ENCODE data around the gene ARHGAP18. TPM values are rescaled to one million over a fixed set of nuclear protein-coding genes. Genes with fewer than 3 reads are reported as not detected.

The ARHGAP18 gene
- total and polyA plus RNA-seq, 2 of the 13 experiments (the other 11 are each of a cell fraction or from before 2014, with no cell fraction given), result 58.2 to 115 TPM

- TF ChIP-seq ZBTB34 (CRISPR knock-in tag; IDR thresholded peaks at IDR 0.05) (no peak; the same call in 1 of the 2 replicates), ZNF207 (IDR thresholded peaks at IDR 0.05; ENCODE audit: borderline replicate concordance) (no peak), ZBTB21 (CRISPR knock-in tag; IDR thresholded peaks at IDR 0.05) (no peak), IKZF1 (IDR thresholded peaks at IDR 0.05) (no peak), ZNF138 (CRISPR knock-in tag; IDR thresholded peaks at IDR 0.05; ENCODE audit: low read depth) (no peak), ZNF503 (CRISPR knock-in tag; IDR thresholded peaks at IDR 0.05) (peak; percentile 85), HNRNPH1 (optimal IDR thresholded peaks at IDR 0.05; ENCODE audit: low read depth, low read length) (no peak), SIX4 (CRISPR knock-in tag; IDR thresholded peaks at IDR 0.05) (peak; percentile 87; the same call in 1 of the 2 replicates), ZFP36L2 (CRISPR knock-in tag; IDR thresholded peaks at IDR 0.05) (no peak), KDM4B (CRISPR knock-in tag; IDR thresholded peaks at IDR 0.05) (no peak), AKAP8 (CRISPR knock-in tag; IDR thresholded peaks at IDR 0.05) (no peak), AGO2 (optimal IDR thresholded peaks at IDR 0.05; ENCODE audit: low read depth, low read length) (no peak), HMG20B (CRISPR knock-in tag; conservative IDR thresholded peaks at IDR 0.05) (no peak; the same call in 1 of the 2 replicates), HOXA9 (CRISPR knock-in tag; IDR thresholded peaks at IDR 0.05; ENCODE audit: borderline replicate concordance) (no peak), SMARCC2 (IDR thresholded peaks at IDR 0.05) (no peak), PCBP2 (optimal IDR thresholded peaks at IDR 0.05; ENCODE audit: low read depth, low read length, poor library complexity, severe bottlenecking) (no peak), ZFP90 (CRISPR knock-in tag; IDR thresholded peaks at IDR 0.05; ENCODE audit: borderline replicate concordance) (no peak), STAT5B (CRISPR knock-in tag; IDR thresholded peaks at IDR 0.05) (no peak)
- TF ChIP-seq, protein P1, sequence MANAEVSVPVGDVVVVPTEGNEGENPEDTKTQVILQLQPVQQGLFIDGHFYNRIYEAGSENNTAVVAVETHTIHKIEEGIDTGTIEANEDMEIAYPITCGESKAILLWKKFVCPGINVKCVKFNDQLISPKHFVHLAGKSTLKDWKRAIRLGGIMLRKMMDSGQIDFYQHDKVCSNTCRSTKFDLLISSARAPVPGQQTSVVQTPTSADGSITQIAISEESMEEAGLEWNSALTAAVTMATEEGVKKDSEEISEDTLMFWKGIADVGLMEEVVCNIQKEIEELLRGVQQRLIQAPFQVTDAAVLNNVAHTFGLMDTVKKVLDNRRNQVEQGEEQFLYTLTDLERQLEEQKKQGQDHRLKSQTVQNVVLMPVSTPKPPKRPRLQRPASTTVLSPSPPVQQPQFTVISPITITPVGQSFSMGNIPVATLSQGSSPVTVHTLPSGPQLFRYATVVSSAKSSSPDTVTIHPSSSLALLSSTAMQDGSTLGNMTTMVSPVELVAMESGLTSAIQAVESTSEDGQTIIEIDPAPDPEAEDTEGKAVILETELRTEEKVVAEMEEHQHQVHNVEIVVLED (CRISPR knock-in tag; IDR thresholded peaks at IDR 0.05; ENCODE audit: borderline replicate concordance), result no peak; the same call in 1 of the 2 replicates
- TF ChIP-seq, protein P2, sequence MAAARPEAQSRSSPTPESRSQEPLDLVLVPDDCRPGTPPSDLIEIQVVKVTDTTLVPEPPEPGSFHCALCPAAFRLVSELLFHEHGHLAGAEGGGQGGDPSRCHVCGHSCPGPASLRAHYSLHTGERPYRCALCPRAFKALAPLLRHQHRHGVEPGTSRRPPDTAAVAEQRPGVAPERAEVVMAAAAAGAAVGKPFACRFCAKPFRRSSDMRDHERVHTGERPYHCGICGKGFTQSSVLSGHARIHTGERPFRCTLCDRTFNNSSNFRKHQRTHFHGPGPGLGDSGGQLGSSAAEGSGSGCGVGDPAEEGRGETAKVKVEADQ (CRISPR knock-in tag; IDR thresholded peaks at IDR 0.05; ENCODE audit: borderline replicate concordance), result no peak; the same call in 1 of the 2 replicates
- TF ChIP-seq, protein P3, sequence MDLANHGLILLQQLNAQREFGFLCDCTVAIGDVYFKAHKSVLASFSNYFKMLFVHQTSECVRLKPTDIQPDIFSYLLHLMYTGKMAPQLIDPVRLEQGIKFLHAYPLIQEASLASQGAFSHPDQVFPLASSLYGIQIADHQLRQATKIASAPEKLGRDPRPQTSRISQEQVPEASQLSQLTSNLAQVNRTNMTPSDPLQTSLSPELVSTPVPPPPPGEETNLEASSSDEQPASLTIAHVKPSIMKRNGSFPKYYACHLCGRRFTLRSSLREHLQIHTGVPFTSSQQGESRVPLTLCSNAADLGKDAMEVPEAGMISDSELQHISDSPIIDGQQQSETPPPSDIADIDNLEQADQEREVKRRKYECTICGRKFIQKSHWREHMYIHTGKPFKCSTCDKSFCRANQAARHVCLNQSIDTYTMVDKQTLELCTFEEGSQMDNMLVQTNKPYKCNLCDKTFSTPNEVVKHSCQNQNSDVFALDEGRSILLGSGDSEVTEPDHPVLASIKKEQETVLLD (CRISPR knock-in tag; IDR thresholded peaks at IDR 0.05; ENCODE audit: low read depth), result no peak
- TF ChIP-seq, protein P4, sequence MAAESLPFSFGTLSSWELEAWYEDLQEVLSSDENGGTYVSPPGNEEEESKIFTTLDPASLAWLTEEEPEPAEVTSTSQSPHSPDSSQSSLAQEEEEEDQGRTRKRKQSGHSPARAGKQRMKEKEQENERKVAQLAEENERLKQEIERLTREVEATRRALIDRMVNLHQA (CRISPR knock-in tag; IDR thresholded peaks at IDR 0.05), result no peak; the same call in 1 of the 2 replicates
Observed at GRCh38 chr6:129695373-129696027, 14.5 kb downstream of the ARHGAP18 start (continued).
